CD4-positive, CD25-positive, alpha-beta regulatory T cell (primary cell): Measurements from ENCODE around the gene FHAD1. TPM values are rescaled to one million over a fixed set of nuclear protein-coding genes. Genes with fewer than 3 reads are reported as not detected.
A peak's percentile ranks its signal among the peaks of the same experiment; 100 is the strongest.

Experiments
- ATAC-seq, 2 donors: fragments of 150-1000 bp; cut with Tn5 transposase; one replicate each; pipeline ENCODE4 v1.10.0; 2021; ENCODE audit warnings: low read depth in 2 of 2, moderate number of reproducible peaks in 2 of 2, moderate library complexity in 1 of 2
- DNase-seq, 3 donors: peaks; one replicate each; pipeline versions ENCODE4 v3.0.0 to v3.0.0-alpha.2; 2012 to 2022; ENCODE audit warnings: mixed read lengths in 1 of 3
- H3K27ac ChIP-seq: one replicate; pipeline ENCODE4 v1.7.0; 2013; ENCODE audit warnings: mild to moderate bottlenecking, low read length; ENCODE audit not compliant: insufficient read depth, poor library complexity, severe bottlenecking
- H3K27me3 ChIP-seq: one replicate; pipeline ENCODE4 v1.7.0; 2013; ENCODE audit warnings: low read length; ENCODE audit not compliant: control insufficient read depth, insufficient read depth
- H3K36me3 ChIP-seq: one replicate; pipeline ENCODE4 v1.7.0; 2013; ENCODE audit warnings: mild to moderate bottlenecking, low read length, moderate library complexity; ENCODE audit not compliant: control insufficient read depth, insufficient read depth
- H3K4me1 ChIP-seq: 2 replicates; pipeline ENCODE4 v1.7.0; 2013; ENCODE audit warnings: mild to moderate bottlenecking, low read length; ENCODE audit not compliant: insufficient read depth, control insufficient read depth, poor library complexity, severe bottlenecking
- H3K4me3 ChIP-seq: one replicate; pipeline ENCODE4 v1.7.0; 2013; ENCODE audit warnings: low read depth, mild to moderate bottlenecking, low read length, moderate library complexity
- H3K9me3 ChIP-seq, 2 experiments: 1 replicate in 1 of 2; 2 replicates in 1 of 2; pipeline ENCODE4 v1.7.0; 2013; ENCODE audit warnings: low read length in 2 of 2, mild to moderate bottlenecking in 1 of 2, moderate library complexity in 1 of 2; ENCODE audit not compliant: control insufficient read depth in 2 of 2
- H3K27ac Mint-ChIP-seq, 3 donors: one replicate each; pipeline ENCODE4 v1.8.0; 2020 to 2022; ENCODE audit warnings: mild to moderate bottlenecking in 3 of 3, mixed read lengths in 3 of 3, moderate library complexity in 2 of 3
- H3K27me3 Mint-ChIP-seq: one replicate; pipeline ENCODE4 v1.8.0; 2022; ENCODE audit warnings: mild to moderate bottlenecking, mixed read lengths
- H3K36me3 Mint-ChIP-seq: one replicate; pipeline ENCODE4 v1.8.0; 2020; ENCODE audit warnings: mixed read lengths
- H3K4me1 Mint-ChIP-seq, 4 donors: one replicate each; pipeline ENCODE4 v1.8.0; 2020 to 2022; ENCODE audit warnings: mixed read lengths in 4 of 4, mild to moderate bottlenecking in 1 of 4
- H3K4me3 Mint-ChIP-seq, 4 donors: one replicate each; pipeline ENCODE4 v1.8.0; 2020 to 2022; ENCODE audit warnings: mild to moderate bottlenecking in 4 of 4, mixed read lengths in 4 of 4, moderate library complexity in 3 of 4
- H3K9me3 Mint-ChIP-seq, 7 donors: one replicate each; pipeline ENCODE4 v1.8.0; 2020 to 2022; ENCODE audit warnings: mixed read lengths in 7 of 7, mild to moderate bottlenecking in 3 of 7, moderate library complexity in 2 of 7
- polyA plus RNA-seq, 4 donors: library from polyadenylated mRNA; unstranded; fragments of 300-500 nt; fragmentation: Illumina TruSeq; gene quantifications; one replicate each; pipeline ENCODE4 v1.2.3, GENCODE V29; 2021
- total RNA-seq: library from RNA; stranded (reverse); gene quantifications from one replicate; pipeline ENCODE4 v1.2.3, GENCODE V29; 2022

Gene FHAD1
- total and polyA plus RNA-seq, 5 donors from 2014 or later: not detected

- H3K4me3 Mint-ChIP-seq: no peak overlapping the region
- no peaks in the 10 kb centered on the region for H3K36me3 ChIP-seq
- ATAC-seq: peak in 1 of 2 donors; percentile 55
- peak in 1 of 3 donors; percentile 47 for DNase-seq
- H3K9me3 ChIP-seq: no peaks in the 10 kb centered on the region
- H3K9me3 Mint-ChIP-seq: no peaks in the 10 kb centered on the region
- H3K4me3 ChIP-seq: no peak overlapping the region
- peaks cover 0 to 14% (median 9%) of the 10 kb centered on the region in 4 donors for H3K4me1 Mint-ChIP-seq
- no peaks in the 10 kb centered on the region for H3K36me3 Mint-ChIP-seq
- no peaks in the 10 kb centered on the region for H3K27me3 ChIP-seq
- no peaks in the 10 kb centered on the region for H3K4me1 ChIP-seq
- H3K27ac Mint-ChIP-seq: peak overlapping the region in 1 of 3 donors; percentile 38
- peaks cover 4% of the 10 kb centered on the region for H3K27me3 Mint-ChIP-seq
- H3K27ac ChIP-seq: no peak overlapping the region
Measured at GRCh38 chr1:15352128-15352957, 105.3 kb downstream of the FHAD1 start.

DNA sequence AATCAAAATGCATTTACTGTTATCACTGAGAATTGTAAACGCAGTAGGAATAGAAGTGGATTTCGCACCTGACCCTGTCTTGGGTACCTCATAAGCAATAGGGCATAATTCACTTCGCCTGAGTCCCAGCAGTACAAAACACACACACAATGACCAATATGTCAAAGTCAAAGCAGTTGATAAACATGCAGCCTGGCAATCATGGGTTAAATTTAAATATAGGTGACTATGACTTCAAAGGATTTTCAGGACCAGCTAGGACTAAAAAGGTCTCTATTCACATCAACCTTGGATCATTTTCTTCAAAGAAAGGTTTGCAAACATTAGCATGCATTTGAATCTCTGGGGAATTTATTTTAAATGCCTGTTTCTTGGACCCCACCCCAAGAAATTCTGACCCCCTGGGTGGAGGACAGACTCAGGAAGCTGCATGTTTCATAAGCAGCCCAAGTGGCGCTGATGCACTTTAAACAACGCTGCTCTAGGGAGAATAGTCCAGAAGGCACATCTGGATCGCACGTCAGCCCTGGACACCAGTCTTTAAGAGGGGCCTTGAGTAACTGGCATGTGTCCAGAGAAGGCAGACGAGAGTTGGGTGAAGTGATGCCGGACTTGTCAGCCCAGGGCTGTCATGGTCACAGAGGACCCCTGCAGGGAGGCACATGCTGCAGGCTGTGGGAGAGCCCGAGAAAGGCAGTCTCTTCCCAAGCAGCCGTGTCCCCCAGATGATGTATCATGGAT is 107.0 kb downstream of the FHAD1 start:
- Histone ChIP-seq H3K4me1 (no peaks in the 10 kb centered on the region), H3K27me3 (no peaks in the 10 kb centered on the region), H3K9me3 (no peaks in the 10 kb centered on the region), H3K36me3 (no peaks in the 10 kb centered on the region), H3K4me3 (no peak overlapping the region), H3K27ac (no peak overlapping the region)
- H3K27ac Mint-ChIP-seq: no peak overlapping the region
- no peaks in the 10 kb centered on the region for H3K9me3 Mint-ChIP-seq
- peaks cover 0 to 9% (median 6%) of the 10 kb centered on the region in 4 donors for H3K4me1 Mint-ChIP-seq
- no peaks in the 10 kb centered on the region for H3K36me3 Mint-ChIP-seq
- DNase-seq: no peak
- no peak for ATAC-seq
- H3K4me3 Mint-ChIP-seq: no peak overlapping the region
- peaks cover 4% of the 10 kb centered on the region for H3K27me3 Mint-ChIP-seq

DNA sequence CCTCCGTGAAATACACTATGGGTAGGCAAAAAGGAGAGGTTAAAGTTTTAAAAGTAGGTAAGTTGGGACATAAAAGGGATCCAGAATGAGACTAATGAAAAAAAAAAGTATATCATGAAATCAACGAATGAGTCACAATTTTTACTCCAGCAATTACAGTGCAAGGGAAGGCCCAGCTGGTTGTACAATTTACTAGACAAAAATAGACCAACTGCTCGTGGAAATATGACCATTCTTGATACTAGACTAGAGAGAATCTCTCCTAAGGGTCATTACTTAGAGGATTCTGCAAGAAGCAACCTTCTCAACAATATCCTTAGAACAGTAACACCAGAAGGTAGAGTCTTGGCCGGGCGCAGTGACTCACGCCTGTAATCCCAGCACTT is 107.5 kb downstream of the FHAD1 start:
- Mint-ChIP-seq H3K27me3 (peaks cover 4% of the 10 kb centered on the region), H3K4me1 (peaks cover 0 to 9% (median 6%) of the 10 kb centered on the region in 4 donors), H3K4me3 (no peak overlapping the region), H3K9me3 (no peaks in the 10 kb centered on the region), H3K27ac (no peak overlapping the region), H3K36me3 (no peaks in the 10 kb centered on the region)
- Histone ChIP-seq H3K36me3 (no peaks in the 10 kb centered on the region), H3K9me3 (no peaks in the 10 kb centered on the region), H3K4me3 (no peak overlapping the region), H3K27ac (no peak overlapping the region), H3K27me3 (no peaks in the 10 kb centered on the region), H3K4me1 (no peaks in the 10 kb centered on the region)
- ATAC-seq (no peak), DNase-seq (no peak)

GRCh38 chr1:15355968-15356625 is 109.1 kb downstream of the FHAD1 start:
- ATAC-seq (no peak), DNase-seq (no peak)
- no peak overlapping the region for H3K27ac ChIP-seq
- H3K4me3 Mint-ChIP-seq: no peak overlapping the region
- peaks cover 0 to 6% (median 2%) of the 10 kb centered on the region in 4 donors for H3K4me1 Mint-ChIP-seq
- no peak overlapping the region for H3K27ac Mint-ChIP-seq
- H3K27me3 Mint-ChIP-seq: peaks cover 4% of the 10 kb centered on the region
- no peaks in the 10 kb centered on the region for H3K27me3 ChIP-seq
- no peaks in the 10 kb centered on the region for H3K9me3 Mint-ChIP-seq
- H3K4me1 ChIP-seq: no peaks in the 10 kb centered on the region
- H3K36me3 ChIP-seq: no peaks in the 10 kb centered on the region
- H3K36me3 Mint-ChIP-seq: no peaks in the 10 kb centered on the region
- H3K4me3 ChIP-seq: no peak overlapping the region
- H3K9me3 ChIP-seq: no peaks in the 10 kb centered on the region

GRCh38 chr1:15357612-15358207 is 110.7 kb downstream of the FHAD1 start:
- peaks cover 4% of the 10 kb centered on the region for H3K27me3 Mint-ChIP-seq
- ATAC-seq: no peak

GRCh38 chr1:15358565-15359133 is 111.6 kb downstream of the FHAD1 start:
- Histone ChIP-seq H3K36me3 (no peaks in the 10 kb centered on the region), H3K4me1 (no peaks in the 10 kb centered on the region), H3K4me3 (no peak overlapping the region), H3K27me3 (no peaks in the 10 kb centered on the region), H3K27ac (no peak overlapping the region), H3K9me3 (no peaks in the 10 kb centered on the region)
- H3K4me1 Mint-ChIP-seq: peaks cover 0 to 5% (median 0%) of the 10 kb centered on the region in 4 donors
- ATAC-seq (no peak), DNase-seq (no peak)
- H3K4me3 Mint-ChIP-seq: no peak overlapping the region
- peaks cover 4% of the 10 kb centered on the region for H3K27me3 Mint-ChIP-seq
- H3K9me3 Mint-ChIP-seq: no peaks in the 10 kb centered on the region
- no peaks in the 10 kb centered on the region for H3K36me3 Mint-ChIP-seq
- H3K27ac Mint-ChIP-seq: peak overlapping the region in 1 of 3 donors; percentile 13

More at GRCh38 chr1:15357612-15358207, 110.7 kb downstream of the FHAD1 start:
- Histone ChIP-seq H3K36me3 (no peaks in the 10 kb centered on the region), H3K27ac (no peak overlapping the region), H3K4me3 (no peak overlapping the region), H3K9me3 (no peaks in the 10 kb centered on the region), H3K4me1 (no peaks in the 10 kb centered on the region), H3K27me3 (no peaks in the 10 kb centered on the region)
- H3K27ac Mint-ChIP-seq: no peak overlapping the region
- peaks cover 0 to 5% (median under 1%) of the 10 kb centered on the region in 4 donors for H3K4me1 Mint-ChIP-seq
- DNase-seq: no peak
- H3K9me3 Mint-ChIP-seq: no peaks in the 10 kb centered on the region
- H3K36me3 Mint-ChIP-seq: no peaks in the 10 kb centered on the region
- no peak overlapping the region for H3K4me3 Mint-ChIP-seq

GRCh38 chr1:15360700-15361099 is 113.7 kb downstream of the FHAD1 start:
- Histone ChIP-seq H3K36me3 (no peaks in the 10 kb centered on the region), H3K9me3 (no peaks in the 10 kb centered on the region), H3K27me3 (no peaks in the 10 kb centered on the region), H3K4me3 (no peak overlapping the region), H3K4me1 (no peaks in the 10 kb centered on the region), H3K27ac (no peak overlapping the region)
- H3K4me1 Mint-ChIP-seq: peaks cover 0 to 5% (median 0%) of the 10 kb centered on the region in 4 donors
- DNase-seq (no peak), ATAC-seq (no peak)
- H3K27me3 Mint-ChIP-seq: peaks cover 4% of the 10 kb centered on the region
- H3K9me3 Mint-ChIP-seq: no peaks in the 10 kb centered on the region
- H3K27ac Mint-ChIP-seq: no peak overlapping the region
- no peaks in the 10 kb centered on the region for H3K36me3 Mint-ChIP-seq
- H3K4me3 Mint-ChIP-seq: peak overlapping the region in 1 of 4 donors; percentile 12
